Activated CD4-positive, alpha-beta T cell treated with anti-CD3 and anti-CD28 coated beads, Interleukin-2, Interleukin-6, amounts not matched to agents 100 ng/mL and 50 ng/mL, durations not matched to agents 16 hours and 8 hours (primary cell): Measurements from ENCODE around the gene RFFL.
"Not testable (repeated sequence)": the region's sequence is repeated elsewhere in the genome, so short reads cannot be mapped to it uniquely, and the experiment has no call there.

ENCODE experiments used
- DNase-seq: peaks from one replicate; pipeline ENCODE4 v3.0.0-alpha.2; 2020

The RFFL gene

GRCh38 chr17:35063514-35064223 is at the start of gene RFFL:
TSS of gene RFFL (minus strand) at chr17:35063707. CDS start at chr17:35026553, 37,154 bp downstream.
- peak; percentile 98 for DNase-seq

GRCh38 chr17:35110791-35111190 is 47.3 kb upstream of the RFFL start:
- not testable (repeated sequence) for DNase-seq

GRCh38 chr17:35104844-35105450 is 41.4 kb upstream of the RFFL start:
- no peak for DNase-seq

- DNase-seq, result no peak
Measured at GRCh38 chr17:35103271-35103670, 39.8 kb upstream of the RFFL start.

- DNase-seq, result no peak
Measured at GRCh38 chr17:35101725-35102124, 38.2 kb upstream of the RFFL start.

- DNase-seq, result no peak
Measured at GRCh38 chr17:35101036-35101435, 37.5 kb upstream of the RFFL start.

GRCh38 chr17:35099908-35100307 is 36.4 kb upstream of the RFFL start:
- DNase-seq, result no peak

GRCh38 chr17:35097776-35098175 is 34.3 kb upstream of the RFFL start:
- DNase-seq, result no peak

- no peak for DNase-seq
Measured at GRCh38 chr17:35095741-35096140, 32.2 kb upstream of the RFFL start.

- DNase-seq, result no peak
Measured at GRCh38 chr17:35094902-35095301, 31.4 kb upstream of the RFFL start.

- DNase-seq, result not testable (repeated sequence)
Measured at GRCh38 chr17:35090707-35091106, 27.2 kb upstream of the RFFL start.

GRCh38 chr17:35089586-35090296 is 26.2 kb upstream of the RFFL start:
- DNase-seq, result peak; percentile 66

GRCh38 chr17:35088881-35089585 is 25.5 kb upstream of the RFFL start:
- peak; percentile 94 for DNase-seq

GRCh38 chr17:35088356-35088880 is 24.9 kb upstream of the RFFL start:
- no peak for DNase-seq

GRCh38 chr17:35087731-35088355 is 24.3 kb upstream of the RFFL start:
- peak; percentile 67 for DNase-seq

GRCh38 chr17:35086931-35087573 is 23.5 kb upstream of the RFFL start:
- DNase-seq, result peak; percentile 53

GRCh38 chr17:35086164-35086563 is 22.7 kb upstream of the RFFL start:
- no peak for DNase-seq

GRCh38 chr17:35084987-35085386 is 21.5 kb upstream of the RFFL start:
- peak; percentile 47 for DNase-seq

- DNase-seq, result no peak
Measured at GRCh38 chr17:35083071-35083470, 19.6 kb upstream of the RFFL start.

- DNase-seq, result peak; percentile 72
Measured at GRCh38 chr17:35082073-35082657, 18.7 kb upstream of the RFFL start.

- no peak for DNase-seq
Measured at GRCh38 chr17:35081638-35082037, 18.1 kb upstream of the RFFL start.

- peak; percentile 84 for DNase-seq
Measured at GRCh38 chr17:35080536-35080935, 17.0 kb upstream of the RFFL start.
